Measurements from ENCODE around the gene CHPF. TPM values are rescaled to one million over a fixed set of nuclear protein-coding genes. Genes with fewer than 3 reads are reported as not detected.

CHPF gene
- total RNA-seq, 1 experiment from 2014 or later, result 78.2 TPM

DNA sequence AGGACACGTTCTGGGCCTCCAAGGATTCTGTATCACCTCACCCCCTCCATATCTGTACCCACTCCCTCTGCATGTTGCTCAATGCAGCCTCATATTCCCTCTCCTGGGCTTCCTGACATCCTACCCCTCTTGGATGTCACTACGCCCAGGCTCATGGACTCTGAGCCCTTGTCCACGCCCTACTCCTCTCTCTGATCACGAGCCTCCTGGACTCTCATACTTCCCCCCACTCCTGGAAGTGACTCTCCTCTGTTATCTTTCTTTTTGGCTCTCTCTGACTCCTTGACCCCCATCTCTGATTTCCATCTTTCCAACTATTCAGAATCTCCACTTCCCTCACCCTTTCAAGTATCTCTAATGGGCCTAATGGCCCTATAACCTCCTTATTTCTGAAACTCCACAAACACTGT lies 2.3 kb upstream of the CHPF start:
- BruUV-seq (replicated peaks), result no TSS peak
- Histone ChIP-seq H3K9me2 (ENCODE audit: insufficient read depth) (no peaks in the 10 kb centered on the region), H2AFZ (no peak overlapping the region), H3K79me2 (ENCODE audit: low read depth) (peaks cover 17% of the 10 kb centered on the region), H3F3A (ENCODE audit: insufficient read depth, low read depth) (peaks cover 11% of the 10 kb centered on the region; the same call in 1 of the 2 replicates), H3K27ac (no peak overlapping the region), H3K27me3 (ENCODE audit: insufficient read depth, low read depth) (no peaks in the 10 kb centered on the region), H3K36me3 (ENCODE audit: low read depth) (peaks cover 6% of the 10 kb centered on the region), H3K4me2 (no peak overlapping the region), H3K9me3 (ENCODE audit: insufficient read depth, low read depth) (no peaks in the 10 kb centered on the region), H3K4me3 (no peak overlapping the region), H4K20me1 (ENCODE audit: insufficient read depth) (peaks cover 6% of the 10 kb centered on the region), H3K4me1 (replicated peaks; ENCODE audit: insufficient read depth) (no peaks in the 10 kb centered on the region; the same call in 1 of the 2 replicates)
- POLR2A ChIA-PET (ENCODE audit: unreplicated experiment), result no interaction called here
- no peak for TF ChIP-seq EZH2 (IDR thresholded peaks at IDR 0.05; ENCODE audit: low read depth)
- TF ChIP-seq, protein P1, sequence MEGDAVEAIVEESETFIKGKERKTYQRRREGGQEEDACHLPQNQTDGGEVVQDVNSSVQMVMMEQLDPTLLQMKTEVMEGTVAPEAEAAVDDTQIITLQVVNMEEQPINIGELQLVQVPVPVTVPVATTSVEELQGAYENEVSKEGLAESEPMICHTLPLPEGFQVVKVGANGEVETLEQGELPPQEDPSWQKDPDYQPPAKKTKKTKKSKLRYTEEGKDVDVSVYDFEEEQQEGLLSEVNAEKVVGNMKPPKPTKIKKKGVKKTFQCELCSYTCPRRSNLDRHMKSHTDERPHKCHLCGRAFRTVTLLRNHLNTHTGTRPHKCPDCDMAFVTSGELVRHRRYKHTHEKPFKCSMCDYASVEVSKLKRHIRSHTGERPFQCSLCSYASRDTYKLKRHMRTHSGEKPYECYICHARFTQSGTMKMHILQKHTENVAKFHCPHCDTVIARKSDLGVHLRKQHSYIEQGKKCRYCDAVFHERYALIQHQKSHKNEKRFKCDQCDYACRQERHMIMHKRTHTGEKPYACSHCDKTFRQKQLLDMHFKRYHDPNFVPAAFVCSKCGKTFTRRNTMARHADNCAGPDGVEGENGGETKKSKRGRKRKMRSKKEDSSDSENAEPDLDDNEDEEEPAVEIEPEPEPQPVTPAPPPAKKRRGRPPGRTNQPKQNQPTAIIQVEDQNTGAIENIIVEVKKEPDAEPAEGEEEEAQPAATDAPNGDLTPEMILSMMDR (conservative IDR thresholded peaks at IDR 0.05), result no peak
- intact Hi-C loops (cut with micrococcal nuclease; ENCODE audit: unreplicated experiment), result no loop called here
- DNase-seq, result no peak
- CTCF ChIA-PET, result no interaction called here

DNA sequence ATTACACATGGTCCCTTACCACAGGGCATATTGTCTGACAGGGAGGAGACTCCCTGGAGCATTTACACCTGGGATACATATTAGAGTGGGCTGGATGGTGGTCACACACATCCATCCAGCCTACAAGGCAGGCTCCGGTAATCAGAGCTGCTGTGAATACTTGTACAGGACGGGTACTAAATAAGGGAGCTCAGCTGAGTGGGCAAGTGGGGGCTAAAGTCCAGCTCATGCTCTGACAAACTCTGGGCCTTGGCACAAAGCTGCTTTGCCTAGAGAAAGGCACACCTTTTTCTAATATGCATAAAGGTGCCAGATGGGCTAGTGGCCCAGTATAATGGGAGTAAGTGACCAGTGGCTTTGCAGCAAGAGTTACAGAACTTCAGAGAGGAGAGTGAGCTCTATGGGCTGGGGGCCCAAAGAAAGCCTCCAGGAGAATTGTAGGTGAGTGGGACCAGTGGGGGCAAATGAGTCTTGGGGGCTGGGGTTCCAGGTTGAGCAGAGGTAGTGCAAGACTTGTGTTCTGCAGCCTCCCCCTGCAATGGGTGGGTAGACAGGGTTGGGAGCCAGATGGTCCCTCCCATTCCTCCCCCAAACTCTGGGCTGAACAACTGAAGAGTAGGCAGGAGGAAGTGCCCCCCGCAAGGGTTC lies 1.8 kb upstream of the CHPF start:
- Histone ChIP-seq H3F3A (ENCODE audit: insufficient read depth, low read depth) (peaks cover 11% of the 10 kb centered on the region; the same call in 1 of the 2 replicates), H2AFZ (no peak overlapping the region), H4K20me1 (ENCODE audit: insufficient read depth) (peaks cover 12% of the 10 kb centered on the region), H3K27me3 (ENCODE audit: insufficient read depth, low read depth) (no peaks in the 10 kb centered on the region), H3K4me2 (peak overlapping the region; percentile 93), H3K4me3 (no peak overlapping the region), H3K9me2 (ENCODE audit: insufficient read depth) (no peaks in the 10 kb centered on the region), H3K79me2 (ENCODE audit: low read depth) (peaks cover 17% of the 10 kb centered on the region), H3K36me3 (ENCODE audit: low read depth) (peaks cover 10% of the 10 kb centered on the region), H3K9me3 (ENCODE audit: insufficient read depth, low read depth) (no peaks in the 10 kb centered on the region), H3K27ac (no peak overlapping the region), H3K4me1 (replicated peaks; ENCODE audit: insufficient read depth) (no peaks in the 10 kb centered on the region; the same call in 1 of the 2 replicates)
- ChIA-PET POLR2A (ENCODE audit: unreplicated experiment) (no interaction called here), CTCF (no interaction called here)
- no peak for TF ChIP-seq EZH2 (IDR thresholded peaks at IDR 0.05; ENCODE audit: low read depth)
- TF ChIP-seq, protein P1 (conservative IDR thresholded peaks at IDR 0.05), result no peak
- BruUV-seq (replicated peaks), result no TSS peak
- intact Hi-C loops (cut with micrococcal nuclease; ENCODE audit: unreplicated experiment), result no loop called here
- no peak for DNase-seq

DNA sequence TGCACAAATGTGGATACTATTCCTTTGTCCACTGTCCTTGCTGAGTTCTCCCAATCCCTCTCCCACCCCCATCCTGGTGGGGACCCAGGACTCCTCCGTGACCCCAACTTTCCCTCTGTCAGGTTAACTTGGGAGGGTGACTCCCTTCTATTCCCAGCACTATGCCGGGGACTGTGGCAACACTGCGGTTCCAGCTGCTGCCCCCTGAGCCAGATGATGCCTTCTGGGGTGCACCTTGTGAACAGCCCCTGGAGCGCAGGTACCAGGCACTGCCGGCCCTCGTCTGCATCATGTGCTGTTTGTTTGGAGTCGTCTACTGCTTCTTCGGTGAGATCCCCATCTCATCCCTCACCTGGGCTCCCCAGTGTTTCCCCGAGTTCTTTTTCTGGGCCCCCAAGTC lies 958 bp upstream of the CHPF start:
- H3K36me3 ChIP-seq (ENCODE audit: low read depth), result peaks cover 10% of the 10 kb centered on the region
- no peaks in the 10 kb centered on the region for H3K27me3 ChIP-seq (ENCODE audit: insufficient read depth, low read depth)
- TF ChIP-seq, protein P1 (conservative IDR thresholded peaks at IDR 0.05), result no peak
- TF ChIP-seq EZH2 (IDR thresholded peaks at IDR 0.05; ENCODE audit: low read depth), result no peak
- H3K27ac ChIP-seq, result no peak overlapping the region
- H3K4me1 ChIP-seq (replicated peaks; ENCODE audit: insufficient read depth), result no peaks in the 10 kb centered on the region; the same call in 1 of the 2 replicates
- peak overlapping the region; percentile 65 for H3K4me3 ChIP-seq
- peak overlapping the region; percentile 82; the same call in 1 of the 2 replicates for H2AFZ ChIP-seq
- no peaks in the 10 kb centered on the region for H3K9me2 ChIP-seq (ENCODE audit: insufficient read depth)
- H3F3A ChIP-seq (ENCODE audit: insufficient read depth, low read depth), result peaks cover 11% of the 10 kb centered on the region; the same call in 1 of the 2 replicates
- ChIA-PET CTCF (no interaction called here), POLR2A (ENCODE audit: unreplicated experiment) (no interaction called here)
- H4K20me1 ChIP-seq (ENCODE audit: insufficient read depth), result peaks cover 14% of the 10 kb centered on the region
- H3K9me3 ChIP-seq (ENCODE audit: insufficient read depth, low read depth), result no peaks in the 10 kb centered on the region
- peak overlapping the region; percentile 93 for H3K4me2 ChIP-seq
- BruUV-seq (replicated peaks), result TSS peak; percentile 51
- intact Hi-C loops (cut with micrococcal nuclease; ENCODE audit: unreplicated experiment), result no loop called here
- DNase-seq, result no peak
- peaks cover 17% of the 10 kb centered on the region for H3K79me2 ChIP-seq (ENCODE audit: low read depth)
